Neural progenitor cell (in vitro differentiated cells): ENCODE data around the gene CDK5R1.

Experiments
- EZH2 ChIP-seq: fragments of 200-600 bp; sonication (generic); IDR thresholded peaks from 2 replicates; pipeline ENCODE4 v1.6.1; 2017; ENCODE audit warnings: antibody characterized with exemption, mild to moderate bottlenecking, moderate library complexity
- EZH2phosphoT487 ChIP-seq: fragments of 200-600 bp; sonication (generic); IDR thresholded peaks from 2 replicates; pipeline ENCODE4 v1.6.1; 2017; ENCODE audit warnings: antibody characterized with exemption
- TF ChIP-seq, protein P1 (sequence below): fragments of 200-600 bp; sonication (generic); IDR thresholded peaks from 2 replicates; pipeline ENCODE4 v1.5.1; 2017; ENCODE audit warnings: antibody characterized with exemption, mild to moderate bottlenecking

DNA sequence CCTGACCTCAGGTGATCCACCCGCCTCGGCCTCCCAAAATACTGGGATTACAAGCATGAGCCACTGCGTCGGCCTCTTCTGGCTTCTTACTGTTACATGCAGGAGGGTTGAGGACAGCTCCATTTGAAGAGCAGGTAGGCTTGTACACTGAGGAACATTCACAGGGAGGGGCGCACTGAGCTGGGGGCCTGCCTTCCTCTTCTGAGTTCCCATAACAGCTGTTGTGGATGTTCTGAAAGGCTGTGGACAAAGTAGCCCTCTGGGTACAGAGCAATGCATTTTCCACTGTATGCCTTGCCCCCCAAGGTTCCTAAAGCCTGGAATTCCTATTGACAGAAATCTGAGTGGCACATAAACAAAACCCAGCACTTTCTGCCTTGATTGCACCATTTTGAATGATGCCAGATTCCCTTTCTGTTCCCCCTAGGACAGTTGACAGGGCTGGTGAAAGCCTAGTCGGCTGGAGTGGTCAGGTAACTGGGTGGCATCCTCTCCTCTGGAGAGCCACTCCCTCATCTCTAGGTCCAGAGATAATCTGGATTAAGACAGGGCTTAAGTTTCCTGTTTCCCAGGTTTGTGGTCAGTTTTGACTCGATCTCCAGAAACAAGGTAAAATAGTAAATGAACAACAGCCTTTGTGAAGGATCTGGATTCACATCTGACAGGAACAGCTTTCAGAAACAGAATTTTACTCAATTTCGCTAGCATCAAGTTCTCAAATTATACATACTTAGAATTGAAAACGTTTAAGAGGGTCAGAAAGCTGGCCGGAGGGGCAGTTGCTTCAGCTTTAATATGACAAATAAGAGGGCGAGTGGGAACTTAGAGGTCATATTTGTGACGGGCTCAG lies 1.3 kb upstream of the CDK5R1 start:
- TF ChIP-seq, protein P1, sequence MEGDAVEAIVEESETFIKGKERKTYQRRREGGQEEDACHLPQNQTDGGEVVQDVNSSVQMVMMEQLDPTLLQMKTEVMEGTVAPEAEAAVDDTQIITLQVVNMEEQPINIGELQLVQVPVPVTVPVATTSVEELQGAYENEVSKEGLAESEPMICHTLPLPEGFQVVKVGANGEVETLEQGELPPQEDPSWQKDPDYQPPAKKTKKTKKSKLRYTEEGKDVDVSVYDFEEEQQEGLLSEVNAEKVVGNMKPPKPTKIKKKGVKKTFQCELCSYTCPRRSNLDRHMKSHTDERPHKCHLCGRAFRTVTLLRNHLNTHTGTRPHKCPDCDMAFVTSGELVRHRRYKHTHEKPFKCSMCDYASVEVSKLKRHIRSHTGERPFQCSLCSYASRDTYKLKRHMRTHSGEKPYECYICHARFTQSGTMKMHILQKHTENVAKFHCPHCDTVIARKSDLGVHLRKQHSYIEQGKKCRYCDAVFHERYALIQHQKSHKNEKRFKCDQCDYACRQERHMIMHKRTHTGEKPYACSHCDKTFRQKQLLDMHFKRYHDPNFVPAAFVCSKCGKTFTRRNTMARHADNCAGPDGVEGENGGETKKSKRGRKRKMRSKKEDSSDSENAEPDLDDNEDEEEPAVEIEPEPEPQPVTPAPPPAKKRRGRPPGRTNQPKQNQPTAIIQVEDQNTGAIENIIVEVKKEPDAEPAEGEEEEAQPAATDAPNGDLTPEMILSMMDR: no peak
- no peak for TF ChIP-seq EZH2phosphoT487
- TF ChIP-seq EZH2: no peak
